ENCODE data around the gene CFAP65. TPM values are rescaled to one million over a fixed set of nuclear protein-coding genes. Genes with fewer than 3 reads are reported as not detected.

The CFAP65 gene
- total RNA-seq, 1 experiment from 2014 or later, result 0.33 TPM

DNA sequence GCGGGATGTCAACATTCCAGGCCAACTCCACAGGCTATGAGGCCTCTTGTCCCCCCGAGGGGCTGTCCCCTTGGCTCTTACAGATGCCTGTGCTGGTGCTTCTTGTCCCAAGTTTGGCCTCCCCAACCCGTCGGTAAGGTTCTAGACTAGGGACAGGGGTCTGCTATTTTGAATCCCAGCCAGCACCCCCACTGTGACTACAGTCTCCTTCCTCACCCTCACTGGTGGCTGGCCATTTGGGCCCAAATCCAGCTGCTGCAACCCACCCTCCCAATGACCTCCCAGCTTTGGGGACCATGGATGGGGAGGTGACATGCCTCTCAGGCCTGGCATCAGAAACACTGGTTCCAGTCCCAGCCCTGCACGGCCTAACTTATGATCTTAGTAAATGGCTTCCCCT is 18.7 kb downstream of the CFAP65 start:
- Histone ChIP-seq H3K36me3 (ENCODE audit: control insufficient read depth, insufficient read depth, low read length) (no peaks in the 10 kb centered on the region), H3K9me3 (ENCODE audit: control insufficient read depth, insufficient read depth, low read depth, low read length) (no peaks in the 10 kb centered on the region), H3K27ac (ENCODE audit: low read length) (no peak overlapping the region), H3K27me3 (ENCODE audit: control insufficient read depth, insufficient read depth, low read length) (no peaks in the 10 kb centered on the region), H3K4me1 (ENCODE audit: control insufficient read depth, insufficient read depth, low read length) (no peaks in the 10 kb centered on the region), H3K4me3 (ENCODE audit: low read depth in 2 of 2, low read length in 2 of 2) (no peak overlapping the region)
- DNase-seq (ENCODE audit: low read depth, low spot score) (no peak), ATAC-seq (no peak)
- ChIA-PET POLR2A (no interaction called here), CTCF (no interaction called here)
- intact Hi-C loops (cut with micrococcal nuclease; ENCODE audit: unreplicated experiment), result loop anchor here (10.0 kb wide), 1 partner anchor 132 kb away; no protein-coding TSS in a partner anchor
- no TSS peak for BruUV-seq (replicated peaks)
- TF ChIP-seq, protein P1, sequence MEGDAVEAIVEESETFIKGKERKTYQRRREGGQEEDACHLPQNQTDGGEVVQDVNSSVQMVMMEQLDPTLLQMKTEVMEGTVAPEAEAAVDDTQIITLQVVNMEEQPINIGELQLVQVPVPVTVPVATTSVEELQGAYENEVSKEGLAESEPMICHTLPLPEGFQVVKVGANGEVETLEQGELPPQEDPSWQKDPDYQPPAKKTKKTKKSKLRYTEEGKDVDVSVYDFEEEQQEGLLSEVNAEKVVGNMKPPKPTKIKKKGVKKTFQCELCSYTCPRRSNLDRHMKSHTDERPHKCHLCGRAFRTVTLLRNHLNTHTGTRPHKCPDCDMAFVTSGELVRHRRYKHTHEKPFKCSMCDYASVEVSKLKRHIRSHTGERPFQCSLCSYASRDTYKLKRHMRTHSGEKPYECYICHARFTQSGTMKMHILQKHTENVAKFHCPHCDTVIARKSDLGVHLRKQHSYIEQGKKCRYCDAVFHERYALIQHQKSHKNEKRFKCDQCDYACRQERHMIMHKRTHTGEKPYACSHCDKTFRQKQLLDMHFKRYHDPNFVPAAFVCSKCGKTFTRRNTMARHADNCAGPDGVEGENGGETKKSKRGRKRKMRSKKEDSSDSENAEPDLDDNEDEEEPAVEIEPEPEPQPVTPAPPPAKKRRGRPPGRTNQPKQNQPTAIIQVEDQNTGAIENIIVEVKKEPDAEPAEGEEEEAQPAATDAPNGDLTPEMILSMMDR (IDR thresholded peaks at IDR 0.05), result no peak
- TF ChIP-seq TCF7L2 (IDR thresholded peaks at IDR 0.05; ENCODE audit: low read depth, low read length) (no peak), SIN3A (IDR thresholded peaks at IDR 0.05; ENCODE audit: borderline replicate concordance, insufficient read depth, low read depth, low read length) (no peak), POLR2AphosphoS5 (IDR thresholded peaks at IDR 0.05; ENCODE audit: low read depth, low read length) (no peak)
- TF ChIP-seq, protein P2, sequence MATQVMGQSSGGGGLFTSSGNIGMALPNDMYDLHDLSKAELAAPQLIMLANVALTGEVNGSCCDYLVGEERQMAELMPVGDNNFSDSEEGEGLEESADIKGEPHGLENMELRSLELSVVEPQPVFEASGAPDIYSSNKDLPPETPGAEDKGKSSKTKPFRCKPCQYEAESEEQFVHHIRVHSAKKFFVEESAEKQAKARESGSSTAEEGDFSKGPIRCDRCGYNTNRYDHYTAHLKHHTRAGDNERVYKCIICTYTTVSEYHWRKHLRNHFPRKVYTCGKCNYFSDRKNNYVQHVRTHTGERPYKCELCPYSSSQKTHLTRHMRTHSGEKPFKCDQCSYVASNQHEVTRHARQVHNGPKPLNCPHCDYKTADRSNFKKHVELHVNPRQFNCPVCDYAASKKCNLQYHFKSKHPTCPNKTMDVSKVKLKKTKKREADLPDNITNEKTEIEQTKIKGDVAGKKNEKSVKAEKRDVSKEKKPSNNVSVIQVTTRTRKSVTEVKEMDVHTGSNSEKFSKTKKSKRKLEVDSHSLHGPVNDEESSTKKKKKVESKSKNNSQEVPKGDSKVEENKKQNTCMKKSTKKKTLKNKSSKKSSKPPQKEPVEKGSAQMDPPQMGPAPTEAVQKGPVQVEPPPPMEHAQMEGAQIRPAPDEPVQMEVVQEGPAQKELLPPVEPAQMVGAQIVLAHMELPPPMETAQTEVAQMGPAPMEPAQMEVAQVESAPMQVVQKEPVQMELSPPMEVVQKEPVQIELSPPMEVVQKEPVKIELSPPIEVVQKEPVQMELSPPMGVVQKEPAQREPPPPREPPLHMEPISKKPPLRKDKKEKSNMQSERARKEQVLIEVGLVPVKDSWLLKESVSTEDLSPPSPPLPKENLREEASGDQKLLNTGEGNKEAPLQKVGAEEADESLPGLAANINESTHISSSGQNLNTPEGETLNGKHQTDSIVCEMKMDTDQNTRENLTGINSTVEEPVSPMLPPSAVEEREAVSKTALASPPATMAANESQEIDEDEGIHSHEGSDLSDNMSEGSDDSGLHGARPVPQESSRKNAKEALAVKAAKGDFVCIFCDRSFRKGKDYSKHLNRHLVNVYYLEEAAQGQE (IDR thresholded peaks at IDR 0.05; ENCODE audit: insufficient read depth in 1 of 2, low read depth in 2 of 2, low read length in 1 of 2), result no peak
- in situ Hi-C loops (cut with HindIII; ENCODE audit: low pct_unique_long_range_greater_than_20kb, low sequenced_read_pairs), result no loop called here

DNA sequence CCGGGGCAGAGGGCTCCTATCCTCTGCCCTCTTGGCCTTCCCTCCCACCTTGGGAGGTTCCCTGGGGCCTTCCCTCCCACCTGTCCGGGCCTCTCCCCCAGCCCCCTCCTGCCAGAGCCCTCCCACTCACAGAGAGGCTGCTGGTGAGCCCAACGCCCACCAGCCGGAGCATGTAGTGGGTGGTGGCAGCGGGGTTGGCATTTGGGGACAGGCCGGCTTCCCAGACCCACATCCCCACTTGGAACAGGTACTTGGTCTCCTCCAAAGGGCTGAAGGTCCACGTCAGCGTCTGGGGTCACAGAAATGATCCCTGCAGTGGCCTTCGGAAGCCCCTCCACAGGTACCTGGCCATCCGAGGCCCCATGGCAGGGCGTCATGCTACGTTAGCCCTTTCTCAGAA is 19.3 kb downstream of the CFAP65 start:
- in situ Hi-C loops (cut with HindIII; ENCODE audit: low pct_unique_long_range_greater_than_20kb, low sequenced_read_pairs), result no loop called here
- H3K9me3 ChIP-seq (ENCODE audit: control insufficient read depth, insufficient read depth, low read depth, low read length), result no peaks in the 10 kb centered on the region
- H3K27me3 ChIP-seq (ENCODE audit: control insufficient read depth, insufficient read depth, low read length), result no peaks in the 10 kb centered on the region
- H3K4me3 ChIP-seq (ENCODE audit: low read depth in 2 of 2, low read length in 2 of 2), result no peak overlapping the region
- DNase-seq (ENCODE audit: low read depth, low spot score), result no peak
- no peak for TF ChIP-seq POLR2AphosphoS5 (IDR thresholded peaks at IDR 0.05; ENCODE audit: low read depth, low read length)
- H3K36me3 ChIP-seq (ENCODE audit: control insufficient read depth, insufficient read depth, low read length), result no peaks in the 10 kb centered on the region
- intact Hi-C loops (cut with micrococcal nuclease; ENCODE audit: unreplicated experiment), result loop anchor here (10.0 kb wide), 1 partner anchor 133 kb away; no protein-coding TSS in a partner anchor
- POLR2A ChIA-PET, result no interaction called here
- CTCF ChIA-PET, result no interaction called here
- no TSS peak for BruUV-seq (replicated peaks)
- no peak for ATAC-seq
- H3K4me1 ChIP-seq (ENCODE audit: control insufficient read depth, insufficient read depth, low read length), result no peaks in the 10 kb centered on the region
- H3K27ac ChIP-seq (ENCODE audit: low read length), result no peak overlapping the region

DNA sequence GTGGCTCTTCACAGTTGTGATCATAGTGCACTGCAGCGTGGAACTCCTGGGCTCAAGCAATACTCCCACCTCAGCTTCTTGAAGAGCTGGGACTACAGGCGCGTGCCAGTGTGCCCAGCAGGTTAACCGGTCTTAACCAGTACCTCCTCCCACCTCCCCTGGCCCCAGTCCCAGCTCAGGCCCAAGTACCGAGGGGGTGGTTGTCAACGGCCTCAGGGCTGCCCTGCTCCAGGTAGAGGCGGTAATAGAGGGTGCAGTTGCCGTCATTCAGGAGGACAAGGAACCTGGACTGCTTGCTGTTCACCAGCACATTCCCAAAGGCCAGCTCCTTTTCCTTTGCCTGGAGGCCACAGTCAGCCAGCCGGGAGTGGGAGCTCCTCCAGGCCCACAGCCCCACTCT is 19.7 kb downstream of the CFAP65 start:
- H3K4me1 ChIP-seq (ENCODE audit: control insufficient read depth, insufficient read depth, low read length), result no peaks in the 10 kb centered on the region
- POLR2A ChIA-PET, result no interaction called here
- ATAC-seq, result no peak

More for the DNA sequence above, 19.7 kb downstream of the CFAP65 start:
- CTCF ChIA-PET, result interaction anchor here (0.6 kb wide), 1 partner anchor 190 kb away, joined by 5 read pairs; no protein-coding TSS in a partner anchor
- DNase-seq (ENCODE audit: low read depth, low spot score), result no peak
- in situ Hi-C loops (cut with HindIII; ENCODE audit: low pct_unique_long_range_greater_than_20kb, low sequenced_read_pairs) (no loop called here), intact Hi-C loops (cut with micrococcal nuclease; ENCODE audit: unreplicated experiment) (loop anchor here (10.0 kb wide), 1 partner anchor 133 kb away; no protein-coding TSS in a partner anchor)
- TF ChIP-seq POLR2AphosphoS5 (IDR thresholded peaks at IDR 0.05; ENCODE audit: low read depth, low read length), result no peak
- no peak for TF ChIP-seq SIN3A (IDR thresholded peaks at IDR 0.05; ENCODE audit: borderline replicate concordance, insufficient read depth, low read depth, low read length)
- TF ChIP-seq TCF7L2 (IDR thresholded peaks at IDR 0.05; ENCODE audit: low read depth, low read length), result no peak
- TF ChIP-seq, protein P1 (IDR thresholded peaks at IDR 0.05), result no peak
- TF ChIP-seq, protein P2 (IDR thresholded peaks at IDR 0.05; ENCODE audit: insufficient read depth in 1 of 2, low read depth in 2 of 2, low read length in 1 of 2), result no peak
- no TSS peak for BruUV-seq (replicated peaks)
- Histone ChIP-seq H3K36me3 (ENCODE audit: control insufficient read depth, insufficient read depth, low read length) (no peaks in the 10 kb centered on the region), H3K27me3 (ENCODE audit: control insufficient read depth, insufficient read depth, low read length) (no peaks in the 10 kb centered on the region), H3K9me3 (ENCODE audit: control insufficient read depth, insufficient read depth, low read depth, low read length) (no peaks in the 10 kb centered on the region), H3K27ac (ENCODE audit: low read length) (no peak overlapping the region), H3K4me3 (ENCODE audit: low read depth in 2 of 2, low read length in 2 of 2) (no peak overlapping the region)

All from Panc1 (cell line).